Measurements from ENCODE around the gene ISX. TPM values are rescaled to one million over a fixed set of nuclear protein-coding genes. Genes with fewer than 3 reads are reported as not detected.

The ISX gene
- total and polyA plus RNA-seq, 2 of the 13 experiments (the other 11 are each of a cell fraction or from before 2014, with no cell fraction given), result 1.4 to 1.8 TPM

DNA sequence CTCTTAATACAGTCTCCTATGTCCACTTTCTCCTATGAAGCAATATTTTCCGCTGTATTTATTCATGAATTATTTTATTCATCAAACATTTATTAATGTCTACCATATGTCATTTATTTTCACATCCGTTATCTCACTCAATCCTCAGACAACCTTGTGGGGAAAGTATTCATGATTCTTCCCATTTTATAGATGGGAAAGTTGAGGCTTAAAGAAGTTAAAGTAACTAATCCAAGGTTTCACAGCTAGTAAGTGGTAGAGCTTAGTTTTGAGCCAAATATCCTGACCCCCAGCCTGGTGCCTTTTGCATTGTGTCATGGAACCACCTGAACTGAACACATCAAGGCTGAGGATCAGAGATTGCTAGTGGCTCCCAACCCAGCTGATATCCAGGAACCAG, 66.6 kb downstream of the ISX start:
- Histone ChIP-seq H3K9me3 (ENCODE audit: low read length) (no peaks in the 10 kb centered on the region), H3K4me1 (ENCODE audit: insufficient read depth, low read length) (no peaks in the 10 kb centered on the region), H3K36me3 (replicated peaks in 1 of 2; ENCODE audit: control insufficient read depth in 1 of 2, insufficient read depth in 2 of 2, low read length in 2 of 2) (no peaks in the 10 kb centered on the region), H3K79me2 (ENCODE audit: insufficient read depth, low read length) (no peaks in the 10 kb centered on the region), H3K27ac (ENCODE audit: extremely low read length, insufficient read depth, low read length) (no peak overlapping the region), H4K20me1 (ENCODE audit: insufficient read depth, low read length) (no peaks in the 10 kb centered on the region), H3K9ac (ENCODE audit: insufficient read depth, low read depth, low read length) (no peak overlapping the region), H3K4me2 (ENCODE audit: low read depth, low read length) (no peak overlapping the region), H3K4me3 (replicated peaks in 1 of 3; ENCODE audit: insufficient read depth in 1 of 3, low read depth in 2 of 3, low read length in 3 of 3) (no peak overlapping the region), H2AFZ (ENCODE audit: low read length) (no peak overlapping the region), H3K27me3 (ENCODE audit: control insufficient read depth in 1 of 2, insufficient read depth in 2 of 2, low read length in 2 of 2) (no peaks in the 10 kb centered on the region; a peak in 1 of 5 replicates)
- ChIA-PET POLR2A (no interaction called here), CTCF (ENCODE audit: low intra/inter-chr PET ratio, low total read pairs) (no interaction called here)
- intact Hi-C loops (cut with micrococcal nuclease; ENCODE audit: unreplicated experiment) (no loop called here), in situ Hi-C loops (cut with HindIII; ENCODE audit: extremely low pct_ligation_motif_present, low pct_unique_long_range_greater_than_20kb) (no loop called here)
- FAIRE-seq, result no peak
- 80% methylated on average over 2 of the region's 2 CpGs for WGBS (ENCODE audit: low lambda C conversion rate)
- BruUV-seq (replicated peaks), result no TSS peak
- no peak for DNase-seq (ENCODE audit: low spot score)
- peak; percentile 65 for TF ChIP-seq ZNF629 (CRISPR knock-in tag; conservative IDR thresholded peaks at IDR 0.05)
- TF ChIP-seq, protein P1, sequence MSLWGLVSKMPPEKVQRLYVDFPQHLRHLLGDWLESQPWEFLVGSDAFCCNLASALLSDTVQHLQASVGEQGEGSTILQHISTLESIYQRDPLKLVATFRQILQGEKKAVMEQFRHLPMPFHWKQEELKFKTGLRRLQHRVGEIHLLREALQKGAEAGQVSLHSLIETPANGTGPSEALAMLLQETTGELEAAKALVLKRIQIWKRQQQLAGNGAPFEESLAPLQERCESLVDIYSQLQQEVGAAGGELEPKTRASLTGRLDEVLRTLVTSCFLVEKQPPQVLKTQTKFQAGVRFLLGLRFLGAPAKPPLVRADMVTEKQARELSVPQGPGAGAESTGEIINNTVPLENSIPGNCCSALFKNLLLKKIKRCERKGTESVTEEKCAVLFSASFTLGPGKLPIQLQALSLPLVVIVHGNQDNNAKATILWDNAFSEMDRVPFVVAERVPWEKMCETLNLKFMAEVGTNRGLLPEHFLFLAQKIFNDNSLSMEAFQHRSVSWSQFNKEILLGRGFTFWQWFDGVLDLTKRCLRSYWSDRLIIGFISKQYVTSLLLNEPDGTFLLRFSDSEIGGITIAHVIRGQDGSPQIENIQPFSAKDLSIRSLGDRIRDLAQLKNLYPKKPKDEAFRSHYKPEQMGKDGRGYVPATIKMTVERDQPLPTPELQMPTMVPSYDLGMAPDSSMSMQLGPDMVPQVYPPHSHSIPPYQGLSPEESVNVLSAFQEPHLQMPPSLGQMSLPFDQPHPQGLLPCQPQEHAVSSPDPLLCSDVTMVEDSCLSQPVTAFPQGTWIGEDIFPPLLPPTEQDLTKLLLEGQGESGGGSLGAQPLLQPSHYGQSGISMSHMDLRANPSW (CRISPR knock-in tag; IDR thresholded peaks at IDR 0.05; ENCODE audit: borderline replicate concordance), result no peak
- ATAC-seq, result no peak

- no peaks in the 10 kb centered on the region for H4K20me1 ChIP-seq (ENCODE audit: insufficient read depth, low read length)
- no peaks in the 10 kb centered on the region for H3K9me3 ChIP-seq (ENCODE audit: low read length)
- no peak for TF ChIP-seq ZNF550 (CRISPR knock-in tag; IDR thresholded peaks at IDR 0.05; ENCODE audit: borderline replicate concordance)
- TF ChIP-seq RAD21 (CRISPR knock-in tag; IDR thresholded peaks at IDR 0.05), result no peak
- TF ChIP-seq MATR3 (CRISPR knock-in tag; IDR thresholded peaks at IDR 0.05), result no peak
- TF ChIP-seq MAZ (IDR thresholded peaks at IDR 0.05; ENCODE audit: borderline replicate concordance, low read depth, low read length), result no peak
- no peak for TF ChIP-seq MAZ (CRISPR knock-in tag; IDR thresholded peaks at IDR 0.05; ENCODE audit: low read depth)
- TF ChIP-seq ZNF280D (CRISPR knock-in tag; IDR thresholded peaks at IDR 0.05), result no peak
- in situ Hi-C loops (cut with HindIII; ENCODE audit: extremely low pct_ligation_motif_present, low pct_unique_long_range_greater_than_20kb) (no loop called here), intact Hi-C loops (cut with micrococcal nuclease; ENCODE audit: unreplicated experiment) (no loop called here)
- no peak overlapping the region for H3K4me3 ChIP-seq (replicated peaks in 1 of 3; ENCODE audit: insufficient read depth in 1 of 3, low read depth in 2 of 3, low read length in 3 of 3)
- no TSS peak for BruUV-seq (replicated peaks)
- ATAC-seq, result no peak
- FAIRE-seq, result no peak
- 73% methylated on average over 14 of the region's 14 CpGs for WGBS (ENCODE audit: low lambda C conversion rate)
- H3K36me3 ChIP-seq (replicated peaks in 1 of 2; ENCODE audit: control insufficient read depth in 1 of 2, insufficient read depth in 2 of 2, low read length in 2 of 2), result no peaks in the 10 kb centered on the region
- no peaks in the 10 kb centered on the region for H3K4me1 ChIP-seq (ENCODE audit: insufficient read depth, low read length)
- no peak overlapping the region for H3K4me2 ChIP-seq (ENCODE audit: low read depth, low read length)
- H3K27ac ChIP-seq (ENCODE audit: extremely low read length, insufficient read depth, low read length), result no peak overlapping the region
- no peak overlapping the region for H2AFZ ChIP-seq (ENCODE audit: low read length)
- ChIA-PET CTCF (ENCODE audit: low intra/inter-chr PET ratio, low total read pairs) (no interaction called here), POLR2A (no interaction called here)
- H3K79me2 ChIP-seq (ENCODE audit: insufficient read depth, low read length), result no peaks in the 10 kb centered on the region
- H3K9ac ChIP-seq (ENCODE audit: insufficient read depth, low read depth, low read length), result no peak overlapping the region
- DNase-seq (ENCODE audit: low spot score), result no peak
- no peaks in the 10 kb centered on the region; a peak in 1 of 5 replicates for H3K27me3 ChIP-seq (ENCODE audit: control insufficient read depth in 1 of 2, insufficient read depth in 2 of 2, low read length in 2 of 2)
Observed at GRCh38 chr22:35133702-35134380, 67.9 kb downstream of the ISX start.
